ENCODE data around the gene JARID2.
"Not testable (repeated sequence)": the region's sequence is repeated elsewhere in the genome, so short reads cannot be mapped to it uniquely, and the experiment has no call there.

The JARID2 gene

DNA sequence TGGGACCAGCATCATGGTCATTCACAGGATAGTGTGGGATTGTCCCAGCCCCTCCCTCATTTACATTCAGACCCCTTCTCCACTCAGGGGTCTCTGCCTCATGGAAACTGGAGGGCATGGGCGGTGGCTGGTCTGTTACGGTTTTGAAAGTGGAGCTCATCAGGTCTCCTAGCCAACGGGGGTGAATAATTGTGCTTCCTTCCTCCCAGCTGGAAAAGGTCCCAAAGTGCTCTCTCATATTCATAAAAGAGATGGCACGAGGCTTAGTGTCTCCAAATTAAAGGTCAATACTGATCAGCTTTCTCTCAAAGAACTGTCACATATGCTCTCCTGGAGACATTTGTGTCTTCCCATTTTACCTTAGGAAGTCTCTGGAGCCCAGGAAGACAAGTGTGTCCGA, 19.9 kb downstream of the JARID2 start:
- DNase-seq, result no peak

DNA sequence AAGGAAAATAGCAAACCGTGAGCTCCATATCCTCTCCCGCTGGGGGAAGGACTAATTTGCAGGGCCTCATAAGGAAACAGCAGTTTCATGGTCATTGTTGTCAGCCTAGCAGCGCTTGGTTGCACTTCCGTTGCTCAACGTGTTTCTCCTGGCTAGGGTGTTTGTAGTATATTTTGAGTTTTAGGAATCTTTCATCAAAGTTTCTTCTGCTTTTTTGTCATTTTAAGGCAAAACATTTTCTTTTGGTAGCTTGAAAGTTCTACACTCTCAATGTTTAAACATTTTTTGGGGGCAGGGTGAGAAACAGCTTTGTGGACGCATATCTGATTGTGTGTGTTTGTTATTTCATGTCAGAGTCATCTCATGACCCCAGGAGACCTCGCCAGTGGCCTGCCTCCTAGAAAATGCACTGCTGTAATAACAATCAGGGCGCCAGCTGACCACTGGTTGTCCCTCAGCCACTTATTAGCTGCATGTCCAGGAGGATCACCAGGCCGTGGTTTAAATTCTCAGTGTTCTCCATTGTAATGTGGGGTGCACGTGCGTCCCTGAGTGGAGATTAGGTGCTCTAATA, 20.6 kb downstream of the JARID2 start:
- DNase-seq, result no peak

DNA sequence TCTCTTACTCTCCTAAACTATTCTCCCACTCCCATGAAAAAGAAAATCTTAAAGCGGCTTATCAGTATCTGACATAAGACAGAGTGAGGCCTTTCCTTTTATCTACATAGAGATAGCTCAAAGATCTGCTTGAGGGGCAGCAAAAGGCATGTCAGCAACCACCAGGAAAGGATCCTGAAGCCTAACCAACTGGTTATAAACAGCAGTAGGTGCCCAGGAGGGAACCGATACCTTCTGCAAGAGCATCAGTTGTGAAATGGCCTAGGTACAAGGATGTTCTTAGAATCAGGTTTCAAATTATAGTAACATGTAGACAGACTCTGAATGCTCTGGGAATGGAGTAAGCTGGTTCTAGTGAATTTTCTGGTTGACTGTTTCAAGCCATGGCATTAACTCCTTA, 21.4 kb downstream of the JARID2 start:
- DNase-seq, result no peak

DNA sequence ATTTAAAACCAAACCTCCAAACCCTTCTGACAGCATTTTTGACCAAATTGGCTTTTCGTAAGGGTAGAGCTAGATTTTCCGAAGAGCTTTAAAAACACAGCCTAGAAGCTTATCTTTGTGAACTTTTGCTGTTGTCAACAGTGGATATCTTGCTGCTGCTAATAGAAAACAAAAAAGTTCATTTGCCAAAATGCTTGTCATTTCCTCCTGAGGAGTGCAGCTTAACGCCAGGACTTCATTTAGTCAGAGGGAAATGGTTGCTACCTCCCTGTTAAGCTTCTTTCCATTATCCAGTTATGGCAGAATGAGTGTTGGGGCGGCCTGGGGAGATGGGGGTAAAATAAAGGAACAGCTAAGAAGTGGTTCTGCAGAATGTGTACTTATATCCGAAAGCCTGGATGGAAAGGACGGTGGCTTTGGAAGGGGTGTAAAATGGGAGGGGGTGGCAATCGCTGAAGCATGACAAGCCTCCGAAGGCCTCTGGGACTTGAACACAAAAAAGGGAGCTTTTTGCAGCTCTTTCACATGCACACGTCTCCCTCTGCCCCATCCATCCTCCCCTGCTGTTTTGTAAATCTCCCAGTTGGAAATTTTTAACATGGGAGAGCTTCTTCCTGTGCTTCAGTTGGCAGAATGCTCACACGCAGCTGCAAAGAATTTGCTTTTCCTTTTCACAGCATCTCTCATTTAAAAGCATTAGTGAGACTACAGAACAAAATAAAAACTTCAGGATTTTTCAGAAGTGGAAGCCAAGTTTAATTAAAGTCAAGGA, 22.5 kb downstream of the JARID2 start:
- no peak for DNase-seq

DNA sequence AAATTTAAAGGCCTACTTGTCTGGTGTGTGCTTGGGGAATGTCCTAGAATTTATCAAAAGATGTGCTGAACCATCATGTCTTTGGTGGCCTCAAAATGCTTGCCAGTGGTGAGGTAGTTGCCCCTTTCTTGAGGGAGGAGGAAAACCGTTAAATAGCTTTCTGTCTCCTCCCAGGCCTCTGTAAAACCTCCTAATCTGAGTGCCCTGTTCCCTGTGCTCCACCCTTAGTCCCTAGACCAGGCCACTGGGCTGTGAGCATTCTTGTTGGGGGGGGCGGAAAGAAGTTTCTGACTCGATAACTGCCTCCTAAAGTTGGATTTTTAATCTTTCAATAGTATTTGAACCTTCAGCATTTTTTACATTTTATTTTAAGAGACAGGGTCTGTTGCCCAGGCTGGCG, 23.1 kb downstream of the JARID2 start:
- no peak for DNase-seq

DNA sequence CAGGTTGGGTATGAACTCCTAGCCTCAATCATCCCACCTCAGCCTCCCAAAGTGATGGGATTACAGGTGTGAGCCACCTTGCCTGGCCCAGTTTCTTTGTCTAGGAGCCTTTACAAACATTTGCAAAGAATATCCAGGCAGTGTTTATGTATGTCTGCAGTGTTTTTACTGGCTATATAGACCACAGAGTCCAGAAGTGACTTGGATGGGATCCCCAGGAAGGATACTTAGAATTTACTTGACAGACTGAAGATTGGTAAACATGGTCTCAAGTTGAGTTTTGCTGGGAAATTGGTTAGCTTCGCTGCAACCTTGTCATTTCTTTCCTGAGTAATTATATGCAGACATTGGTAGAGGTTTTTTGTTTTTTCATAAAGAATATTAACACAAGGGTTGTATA, 23.8 kb downstream of the JARID2 start:
- no peak for DNase-seq

DNA sequence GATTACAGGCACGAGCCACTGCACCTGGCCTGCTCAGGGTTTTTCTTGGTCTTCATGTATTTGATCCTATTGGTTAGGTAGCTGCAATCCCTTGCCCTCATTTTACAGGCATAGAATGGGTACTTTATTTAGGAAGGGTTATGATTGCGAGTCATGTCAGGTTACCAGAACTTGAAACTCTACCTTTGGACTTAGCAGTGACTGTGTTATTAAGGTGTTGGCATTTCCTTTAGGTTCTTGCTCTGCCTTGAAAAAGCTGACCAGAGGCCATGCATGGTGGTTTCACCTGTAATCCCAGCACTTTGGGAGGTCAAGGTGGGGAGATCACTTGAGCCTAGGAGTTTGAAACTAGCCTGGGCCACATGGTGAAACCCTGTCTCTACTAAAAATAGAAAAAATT, 24.5 kb downstream of the JARID2 start:
- DNase-seq, result no peak

DNA sequence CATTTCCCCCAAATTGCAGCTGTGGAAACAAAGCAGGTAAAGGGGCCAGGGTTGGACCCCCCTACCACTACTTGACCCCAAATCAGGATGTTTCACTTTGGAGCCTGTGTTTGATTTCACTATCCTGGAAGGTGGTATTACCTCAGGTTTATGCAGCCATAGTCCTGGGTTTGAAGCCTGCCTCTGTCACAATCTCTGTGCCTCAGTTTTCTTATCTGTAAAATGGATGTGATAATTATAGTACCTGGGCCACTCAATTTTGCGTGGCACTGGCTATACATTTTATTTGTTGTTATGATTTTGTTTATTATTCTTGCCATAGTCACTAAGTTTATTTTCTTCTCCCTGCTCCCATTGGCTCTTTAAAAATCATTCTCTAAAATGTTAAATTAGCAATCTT, 26.7 kb downstream of the JARID2 start:
- no peak for DNase-seq

DNA sequence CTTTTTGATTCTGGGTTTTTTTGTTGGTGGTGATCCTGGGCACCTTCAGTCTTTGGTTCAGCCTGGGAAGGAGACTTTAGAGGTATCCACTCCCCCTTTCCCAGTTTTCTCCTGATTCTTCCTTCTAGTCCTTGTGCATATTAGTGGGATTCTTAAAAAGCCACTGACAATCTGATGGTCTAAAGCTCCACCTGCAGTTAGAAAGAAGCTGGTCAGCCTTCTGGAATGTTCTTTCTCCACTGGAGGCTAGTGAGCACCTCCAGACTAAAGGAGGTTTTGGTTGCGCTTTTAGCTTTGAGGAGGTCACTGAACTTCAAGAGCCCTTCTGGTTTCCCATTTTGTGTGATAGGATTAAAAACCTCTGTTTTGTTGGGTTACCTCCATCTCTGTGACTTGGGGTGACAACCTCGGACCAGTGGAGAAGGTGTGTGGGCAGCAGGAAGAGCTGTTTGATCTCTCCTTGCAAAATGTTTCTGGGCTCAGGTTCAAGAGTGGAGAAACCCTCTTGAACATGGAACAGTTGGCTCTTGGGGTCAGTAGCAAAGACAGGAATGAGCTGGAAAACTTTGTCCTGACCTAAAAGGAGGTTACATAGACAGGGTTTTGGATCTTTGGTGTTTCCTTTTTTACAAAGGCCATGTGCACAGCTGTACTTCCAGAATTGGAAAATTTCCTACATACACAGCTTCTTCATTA, 29.0 kb downstream of the JARID2 start:
- no peak for DNase-seq

DNA sequence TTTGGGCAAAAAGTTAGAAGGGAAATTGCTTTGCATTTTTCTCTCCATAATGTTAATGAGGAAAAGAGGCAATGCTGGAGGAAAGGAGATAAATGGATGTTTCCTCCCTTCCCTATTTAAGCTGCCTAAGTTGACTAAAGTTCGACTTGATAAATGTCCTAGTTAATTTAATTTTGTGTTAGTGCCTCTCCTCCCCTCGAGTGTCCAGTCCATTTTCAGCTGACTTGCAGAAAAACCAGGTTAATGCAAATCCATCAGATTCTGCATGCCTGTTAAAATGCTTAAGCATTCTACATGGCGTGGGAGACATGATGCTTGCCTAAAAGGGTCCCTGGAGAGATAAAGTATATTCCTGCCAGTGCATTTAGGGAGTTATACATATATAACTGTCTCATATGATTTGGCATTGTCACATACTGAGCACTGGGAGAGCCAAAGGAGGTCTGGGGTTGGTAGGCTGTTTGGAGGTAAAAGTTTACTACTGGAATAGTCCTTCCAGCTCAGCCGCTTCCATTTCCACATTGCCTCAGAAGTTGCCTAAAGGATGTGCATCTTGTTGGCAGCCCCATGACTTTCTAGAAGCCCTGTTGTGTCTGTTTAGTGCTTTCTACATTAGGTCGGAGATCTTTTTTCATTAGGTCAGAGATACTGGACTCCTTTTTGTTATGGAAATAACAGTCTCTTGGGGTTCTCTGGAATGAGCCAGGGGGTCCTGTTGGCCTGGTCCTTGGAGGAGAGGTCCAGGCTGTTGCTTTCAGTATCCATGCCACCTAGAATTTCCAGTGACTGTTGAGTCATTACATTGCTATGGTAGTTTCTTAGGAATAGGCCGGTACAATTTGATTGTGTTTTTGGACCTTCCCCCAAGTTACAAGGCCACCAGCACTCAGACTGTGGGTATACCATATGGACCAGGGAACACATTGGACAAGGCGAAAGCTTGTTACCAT, 30.4 kb downstream of the JARID2 start:
- no peak for DNase-seq

DNA sequence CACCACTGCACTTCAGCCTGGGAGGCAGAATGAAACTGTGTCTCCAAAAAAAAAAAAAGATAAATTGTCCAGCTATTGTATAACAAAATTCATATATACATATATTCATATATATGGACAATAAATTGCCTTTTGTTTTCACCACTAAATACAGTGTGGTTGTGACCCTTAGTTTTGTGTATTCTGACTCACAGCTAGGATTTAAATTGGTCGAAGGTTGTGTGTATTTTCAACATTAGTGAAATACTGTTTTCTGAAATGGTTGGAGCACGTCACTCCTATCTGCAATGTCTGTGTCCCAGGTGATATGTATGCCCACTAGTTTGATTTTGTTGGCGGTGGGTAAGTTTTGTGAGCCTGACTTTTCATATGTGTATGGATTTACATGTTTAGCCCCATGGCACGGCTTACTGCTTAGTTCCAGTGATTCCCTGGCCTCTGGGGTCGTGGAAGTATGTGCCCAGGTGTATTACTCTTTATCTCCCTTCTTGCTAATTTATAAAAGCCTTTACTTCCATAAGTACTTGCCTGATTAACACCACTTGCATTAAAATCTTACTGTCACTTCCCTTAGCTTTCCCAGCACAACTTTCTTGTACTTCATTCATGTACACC, 33.3 kb downstream of the JARID2 start:
- no peak for DNase-seq

DNA sequence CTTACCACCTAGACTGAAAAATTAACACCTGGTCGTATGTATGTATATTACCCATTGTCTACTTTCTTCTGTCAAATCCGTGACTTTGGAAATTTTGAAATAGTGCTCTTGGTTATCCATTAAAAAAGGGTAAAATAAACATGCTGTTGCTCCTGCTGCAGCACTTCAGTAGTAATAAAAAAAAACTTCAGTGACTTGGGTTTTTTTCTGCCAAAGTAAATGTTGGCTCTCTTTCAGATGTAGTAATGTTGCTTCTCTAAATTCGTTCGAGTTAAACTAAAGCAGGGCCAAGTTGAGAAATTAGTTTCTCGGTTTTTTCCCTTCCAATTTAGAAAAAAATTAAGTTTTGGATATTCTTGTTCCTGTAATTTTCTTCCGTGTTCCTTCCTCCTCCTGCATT, 34.2 kb downstream of the JARID2 start:
- DNase-seq, result no peak

DNA sequence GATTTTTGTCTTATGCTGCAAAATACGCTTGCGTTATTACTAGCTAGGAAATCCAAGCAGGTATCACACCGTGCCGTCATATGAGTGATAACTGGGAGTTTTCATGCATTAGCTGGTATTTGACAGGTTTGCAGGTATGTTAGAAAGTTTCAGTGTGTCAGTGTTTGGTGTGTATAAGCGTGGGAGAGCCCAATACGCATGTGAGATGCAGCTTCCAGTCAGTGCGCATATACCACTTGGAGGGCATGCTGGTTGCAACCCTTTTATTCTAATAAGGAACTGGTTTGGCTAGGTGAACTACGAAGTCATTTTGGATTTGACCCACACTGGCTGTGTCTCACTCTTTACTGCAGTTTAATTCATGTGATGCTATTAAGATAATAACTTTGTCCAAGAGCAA, 35.1 kb downstream of the JARID2 start:
- no peak for DNase-seq

DNA sequence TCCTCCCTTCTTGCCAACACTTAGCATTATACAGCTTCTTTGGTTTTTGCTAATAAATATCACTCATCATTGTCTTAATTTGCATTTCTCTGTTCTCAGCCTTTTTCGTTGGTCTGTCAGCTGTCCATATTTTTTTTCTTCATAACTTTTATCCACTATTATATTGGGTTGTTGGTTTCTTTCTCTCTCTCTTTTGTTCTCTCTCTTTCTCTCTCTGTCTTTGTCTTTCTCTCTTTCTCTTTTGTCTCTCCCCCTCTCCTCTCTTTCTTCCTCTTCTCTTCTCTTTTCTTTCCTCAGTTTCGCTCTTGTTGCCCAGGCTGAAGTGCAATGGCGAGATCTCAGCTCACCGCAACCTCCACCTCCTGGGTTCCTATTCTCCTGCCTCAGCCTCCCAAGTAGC, 36.5 kb downstream of the JARID2 start:
- DNase-seq, result no peak

DNA sequence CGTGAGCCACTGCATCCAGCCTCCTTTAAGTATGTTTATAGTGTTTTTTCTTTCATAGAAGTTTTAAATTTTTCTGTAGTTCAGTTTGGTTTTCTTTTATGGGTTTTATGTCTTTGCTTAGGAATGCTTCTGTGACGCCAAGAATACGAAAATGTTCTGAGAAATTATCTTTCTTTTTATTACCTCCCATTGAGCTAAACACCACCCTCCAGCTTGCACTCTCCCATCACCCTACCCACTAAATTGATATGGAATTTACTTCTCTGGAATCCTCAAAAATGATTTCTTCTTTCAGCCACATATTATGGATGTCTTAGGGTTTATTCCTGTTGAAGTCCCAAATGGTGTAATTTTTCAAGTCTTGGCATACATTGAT, 38.1 kb downstream of the JARID2 start:
- no peak for DNase-seq

DNA sequence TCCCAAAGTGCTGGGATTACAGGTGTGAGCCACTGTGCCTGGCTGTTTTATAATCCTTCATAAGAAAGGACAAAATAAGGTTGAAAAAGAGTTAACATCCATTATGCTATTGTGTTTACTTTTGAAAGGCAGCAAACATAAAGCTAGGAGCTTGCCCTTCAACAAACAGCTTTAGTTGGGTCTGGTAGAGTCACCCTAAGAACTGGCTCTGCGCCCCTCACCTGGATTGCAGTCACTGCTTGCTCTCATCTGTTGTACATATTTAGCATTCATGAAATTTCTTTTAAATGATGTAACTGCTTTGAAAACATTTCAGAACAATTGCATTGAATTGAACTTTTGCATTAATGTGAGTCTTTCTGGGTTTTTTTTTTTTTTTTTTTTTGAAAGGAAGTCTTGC, 38.9 kb downstream of the JARID2 start:
- DNase-seq, result no peak

DNA sequence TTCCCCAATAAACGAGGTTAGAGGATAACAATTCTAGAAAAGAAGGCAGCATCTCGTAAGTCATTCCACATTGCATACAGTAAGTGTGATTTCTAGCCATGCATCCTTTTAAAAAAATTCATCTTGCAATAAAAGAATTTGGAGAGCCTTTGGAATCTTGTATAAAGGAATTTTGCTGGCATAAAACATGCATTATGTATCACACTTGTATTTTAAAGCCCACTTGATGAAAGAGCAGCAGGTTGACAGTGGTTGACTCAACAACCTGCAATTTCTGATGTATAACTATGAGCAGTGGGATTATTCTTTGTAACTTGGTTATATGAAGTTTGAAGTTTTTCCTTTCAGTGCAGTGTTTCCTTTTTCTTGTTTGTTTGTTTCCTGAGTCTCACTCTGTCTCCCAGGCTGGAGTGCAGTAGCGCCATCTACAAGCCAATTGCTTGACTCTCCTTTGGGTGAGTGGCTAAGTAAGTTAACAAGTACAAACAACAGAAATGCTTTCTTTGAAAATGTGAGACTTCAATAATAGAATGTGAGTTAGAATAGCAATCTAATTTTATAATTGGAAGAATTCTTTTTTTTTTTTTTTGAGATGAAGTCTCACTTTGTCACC, 39.9 kb downstream of the JARID2 start:
- no peak for DNase-seq

DNA sequence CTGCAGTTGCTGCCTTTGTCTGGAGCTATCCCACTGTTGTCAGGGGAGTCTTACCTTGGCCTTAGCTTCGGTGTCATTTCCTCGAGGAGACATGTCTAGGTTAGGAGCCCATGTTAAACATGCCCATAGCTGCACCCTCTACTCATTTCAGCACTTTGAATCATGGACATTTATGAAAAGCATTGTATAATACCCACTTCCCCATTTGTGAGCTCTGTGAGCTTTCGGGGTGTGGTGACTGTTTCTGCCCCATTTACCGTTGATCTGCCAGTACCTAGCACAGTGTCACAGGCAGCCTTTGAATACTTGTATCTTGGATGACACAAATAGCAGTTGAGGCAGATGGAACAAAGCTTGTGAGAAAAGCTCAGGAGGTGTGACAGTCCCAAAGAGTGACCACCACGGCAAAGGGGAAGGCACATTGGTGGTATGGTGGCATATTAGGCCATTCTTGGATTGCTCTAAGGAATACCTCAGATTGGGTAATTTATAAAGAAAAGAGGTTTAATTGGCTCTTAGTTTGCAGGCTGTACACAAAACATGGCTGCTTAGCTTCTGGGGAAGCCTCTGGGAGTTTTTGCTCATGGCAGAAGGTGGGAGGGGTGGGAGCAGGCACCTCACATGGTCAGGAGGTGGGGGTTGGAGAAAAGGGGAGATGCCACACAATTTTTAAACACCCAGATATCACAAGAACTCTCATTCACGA, 42.0 kb downstream of the JARID2 start:
- DNase-seq, result no peak

DNA sequence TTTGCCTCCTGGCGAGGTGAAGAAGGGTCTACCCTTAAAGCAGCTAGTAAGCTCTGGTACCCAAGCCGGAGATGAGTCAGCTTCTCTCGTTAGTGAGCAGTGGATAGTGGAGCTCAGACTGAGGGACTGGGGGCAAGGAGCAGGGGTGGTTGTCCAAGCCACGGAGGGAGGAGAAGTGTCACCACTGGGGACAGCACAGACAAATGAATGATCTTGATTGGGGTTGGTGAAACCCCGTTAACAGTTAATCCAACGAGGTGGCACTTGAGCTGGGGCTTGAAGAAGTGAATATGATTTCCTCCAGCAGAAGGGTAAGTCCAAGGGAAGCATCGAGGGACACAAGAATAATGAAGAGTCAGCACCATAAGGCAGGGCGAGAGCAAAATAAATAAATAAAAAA, 43.0 kb downstream of the JARID2 start:
- DNase-seq, result no peak

DNA sequence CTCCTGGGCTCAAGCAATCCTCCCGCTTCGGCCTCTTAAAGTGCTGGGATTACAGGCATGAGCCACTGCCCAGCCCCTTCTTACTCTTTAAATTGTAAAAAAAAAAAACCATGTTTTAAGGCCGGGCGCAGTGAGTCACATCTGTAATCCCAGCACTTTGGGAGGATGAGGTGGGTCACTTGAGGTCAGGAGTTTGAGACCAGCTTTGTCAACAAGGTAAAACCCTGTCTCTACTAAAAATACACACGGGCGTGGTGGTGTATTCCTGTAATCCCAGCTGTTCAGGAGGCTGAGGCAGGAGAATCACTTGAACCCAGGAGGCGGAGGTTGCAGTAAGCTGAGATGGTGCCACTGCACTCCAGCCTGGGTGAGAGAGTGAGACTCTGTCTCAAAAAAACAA, 43.6 kb downstream of the JARID2 start:
- not testable (repeated sequence) for DNase-seq

DNA sequence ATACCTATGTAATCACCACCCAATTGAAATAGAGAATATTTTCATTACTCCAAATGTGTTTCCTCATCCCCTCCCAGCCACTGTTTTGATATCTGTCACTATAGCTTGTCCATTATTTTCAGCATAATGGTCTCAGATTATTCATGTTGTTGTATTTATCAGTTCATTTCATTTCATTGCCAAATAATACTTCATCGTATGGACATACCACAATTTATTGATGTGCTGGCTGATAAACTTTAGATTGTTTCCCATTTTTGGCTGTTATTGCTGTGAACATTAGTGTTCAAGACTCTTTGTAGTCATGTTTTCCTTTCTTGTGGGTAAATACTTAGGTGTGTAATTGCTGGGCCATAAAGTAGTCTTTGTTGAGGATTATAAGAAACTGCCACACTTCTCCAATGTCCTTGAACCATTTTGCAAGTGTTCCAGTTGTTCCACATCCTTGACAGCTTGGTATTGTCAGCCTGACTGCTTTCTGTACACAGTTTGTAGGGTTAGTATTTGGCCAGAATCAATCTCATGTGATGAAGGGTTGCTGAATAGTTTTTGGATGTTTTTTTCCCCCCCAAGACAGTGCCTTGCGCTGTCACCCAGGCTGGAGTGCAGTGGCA, 44.3 kb downstream of the JARID2 start:
- no peak for DNase-seq
